Right cardiac atrium (tissue), 5 donors: ENCODE results near the gene CASTOR1. TPM values are rescaled to one million over a fixed set of nuclear protein-coding genes. Genes with fewer than 3 reads are reported as not detected.

Experiments used
- ATAC-seq, 2 donors: fragments of 200-7000 bp; cut with Tn5 transposase; one replicate each; pipeline versions ENCODE4 v1.8.0 to v1.9.1; 2020; ENCODE audit warnings: moderate library complexity in 2 of 2, mild to moderate bottlenecking in 1 of 2
- DNase-seq, 3 donors: peaks; one replicate each; pipeline ENCODE4 v3.0.0-alpha.2; 2020
- H3K27ac ChIP-seq: one replicate; pipeline ENCODE4 v1.5.1; 2013; ENCODE audit warnings: mild to moderate bottlenecking, low read length, control low read depth, moderate library complexity
- H3K27me3 ChIP-seq: one replicate; pipeline ENCODE4 v1.6.1; 2013; ENCODE audit not compliant: control insufficient read depth, insufficient read depth
- H3K4me1 ChIP-seq: one replicate; pipeline ENCODE4 v1.6.1; 2013; ENCODE audit warnings: low read length; ENCODE audit not compliant: control insufficient read depth, insufficient read depth
- H3K4me3 ChIP-seq: one replicate; pipeline ENCODE4 v1.5.1; 2013; ENCODE audit warnings: low read length, control low read depth
- H3K9me3 ChIP-seq: one replicate; pipeline ENCODE4 v1.6.1; 2013; ENCODE audit warnings: low read length; ENCODE audit not compliant: control insufficient read depth
- WGBS: extraction: QIAGEN DNeasy Blood & Tissue Kit; methylation state at CpG from one replicate; pipeline ENCODE4 v1.1.7; 2013; 5-methylcytosine and 5-hydroxymethylcytosine counted together
- intact Hi-C, 4 donors: fragments of 100-400 bp; cut with DNase I; formaldehyde crosslinking; loops; one replicate each; pipeline versions ENCODE4 v1.11.0 to v1.14.0; 2022 to 2023
- polyA plus RNA-seq: library from polyadenylated mRNA; stranded (reverse); fragments of 200-250 nt; gene quantifications from one replicate; pipeline ENCODE4 v1.2.3, GENCODE V29; 2013
- total RNA-seq, 4 donors: library from RNA; stranded (reverse); fragmentation: NEBNext Ultra II Directional; extraction: Animal tissue kit (Norgen Biotek cat#: 25700); gene quantifications; one replicate each; pipeline ENCODE4 v1.2.1, GENCODE V29; 2021
- donor health status: healthy with polysubstance abuse.
- donor health status: DM: no; HTN: yes; CAD: no.
- donor health status: DM: no; HTN: no; CAD: no.
- donor health status: DM: no; HTN: yes; CAD: no; lungs with severe emphysema.
- donor health status: DM: yes; HTN: yes; CAD: no.

Gene CASTOR1
- total and polyA plus RNA-seq, 5 donors, result 6.4 to 9.0 (median 7.1) TPM

GRCh38 chr22:30243661-30244060, 45.6 kb downstream of the CASTOR1 start:
- intact Hi-C loops, result no loop called here
- Histone ChIP-seq H3K27me3 (no peaks in the 10 kb centered on the region), H3K4me1 (no peaks in the 10 kb centered on the region), H3K9me3 (no peaks in the 10 kb centered on the region), H3K27ac (no peak overlapping the region), H3K4me3 (no peak overlapping the region)
- DNase-seq (no peak), ATAC-seq (no peak)
- 94% methylated on average over 22 of the region's 22 CpGs for WGBS

GRCh38 chr22:30241576-30242371, 47.5 kb downstream of the CASTOR1 start:
- no peak for DNase-seq
- Histone ChIP-seq H3K27ac (no peak overlapping the region), H3K4me3 (no peak overlapping the region), H3K27me3 (no peaks in the 10 kb centered on the region), H3K4me1 (no peaks in the 10 kb centered on the region), H3K9me3 (no peaks in the 10 kb centered on the region)
- WGBS, result 68% methylated on average over 15 of the region's 15 CpGs
- intact Hi-C loops, result no loop called here
- no peak for ATAC-seq

- 76% methylated on average over 24 of the region's 24 CpGs for WGBS
- Histone ChIP-seq H3K27me3 (no peaks in the 10 kb centered on the region), H3K4me3 (no peak overlapping the region), H3K27ac (no peak overlapping the region), H3K9me3 (no peaks in the 10 kb centered on the region), H3K4me1 (no peaks in the 10 kb centered on the region)
- DNase-seq, result no peak
- ATAC-seq, result no peak
- intact Hi-C loops, result no loop called here
These were observed 48.5 kb downstream of the CASTOR1 start for GRCh38 chr22:30240541-30241417.

- WGBS, result 89% methylated on average over 17 of the region's 17 CpGs
- H3K27ac ChIP-seq, result no peak overlapping the region
- no peaks in the 10 kb centered on the region for H3K4me1 ChIP-seq
- H3K27me3 ChIP-seq, result no peaks in the 10 kb centered on the region
- H3K4me3 ChIP-seq, result no peak overlapping the region
- DNase-seq (no peak), ATAC-seq (no peak)
- intact Hi-C loops, result no loop called here
- no peaks in the 10 kb centered on the region for H3K9me3 ChIP-seq
These were observed 49.6 kb downstream of the CASTOR1 start for GRCh38 chr22:30239488-30240405.

- WGBS, result 66% methylated on average over 27 of the region's 27 CpGs
- DNase-seq (peak; percentile 65 to 73 (median 72)), ATAC-seq (peak; percentile 44 to 66)
- Histone ChIP-seq H3K4me1 (no peaks in the 10 kb centered on the region), H3K27ac (no peak overlapping the region), H3K9me3 (no peaks in the 10 kb centered on the region), H3K27me3 (no peaks in the 10 kb centered on the region), H3K4me3 (no peak overlapping the region)
- intact Hi-C loops, result no loop called here
These were observed 50.4 kb downstream of the CASTOR1 start for GRCh38 chr22:30238661-30239487.

- no peak overlapping the region for H3K4me3 ChIP-seq
- no peaks in the 10 kb centered on the region for H3K27me3 ChIP-seq
- H3K4me1 ChIP-seq, result no peaks in the 10 kb centered on the region
- WGBS, result 90% methylated on average over 9 of the region's 9 CpGs
- no peak for ATAC-seq
- no peak overlapping the region for H3K27ac ChIP-seq
- intact Hi-C loops, result no loop called here
- no peaks in the 10 kb centered on the region for H3K9me3 ChIP-seq
- no peak for DNase-seq
These were observed 51.2 kb downstream of the CASTOR1 start for GRCh38 chr22:30238136-30238535.

- no peaks in the 10 kb centered on the region for H3K27me3 ChIP-seq
- WGBS, result 97% methylated on average over 5 of the region's 5 CpGs
- H3K9me3 ChIP-seq, result no peaks in the 10 kb centered on the region
- no peak for DNase-seq
- no peaks in the 10 kb centered on the region for H3K4me1 ChIP-seq
- no peak for ATAC-seq
- H3K4me3 ChIP-seq, result no peak overlapping the region
- H3K27ac ChIP-seq, result no peak overlapping the region
- intact Hi-C loops, result no loop called here
These were observed 52.4 kb downstream of the CASTOR1 start for GRCh38 chr22:30236875-30237274.

GRCh38 chr22:30235687-30236170, 53.6 kb downstream of the CASTOR1 start:
- intact Hi-C loops, result no loop called here
- 50% methylated on average over 10 of the region's 10 CpGs for WGBS
- H3K4me3 ChIP-seq, result no peak overlapping the region
- ATAC-seq (peak in 1 of 2 donors; percentile 50), DNase-seq (no peak)
- no peak overlapping the region for H3K27ac ChIP-seq
- H3K27me3 ChIP-seq, result no peaks in the 10 kb centered on the region
- H3K9me3 ChIP-seq, result no peaks in the 10 kb centered on the region
- no peaks in the 10 kb centered on the region for H3K4me1 ChIP-seq
